ENCODE data around the gene DMKN. TPM values are rescaled to one million over a fixed set of nuclear protein-coding genes. Genes with fewer than 3 reads are reported as not detected.

DMKN gene
- 11.3 and 13.5 TPM in 2 replicates for total RNA-seq

GRCh38 chr19:35513628-35514281 lies at the start of gene DMKN:
DMKN (minus strand) TSS chr19:35513649; CDS start chr19:35513475, 174 bp downstream.

GRCh38 chr19:35545001-35545854 lies 31.8 kb upstream of the DMKN start, which contains the start of gene TMEM147:
TMEM147 (plus strand) TSS chr19:35545626; CDS start chr19:35545740, 114 bp downstream.

GRCh38 chr19:35533201-35533821 lies 19.9 kb upstream of the DMKN start, which contains the start of gene GAPDHS:
GAPDHS (plus strand) TSS chr19:35533456; CDS start chr19:35533528, 72 bp downstream.

GRCh38 chr19:35528218-35529038 lies 15.0 kb upstream of the DMKN start, which contains the start of gene SBSN:
SBSN (minus strand) TSS chr19:35528311; CDS start chr19:35528281, 30 bp downstream.

GRCh38 chr19:35490364-35490763 lies 23.1 kb downstream of the DMKN start, which contains the start of gene KRTDAP:
KRTDAP (minus strand) TSS chr19:35490464; CDS start chr19:35490442, 22 bp downstream.

GRCh38 chr19:35447606-35448469 lies 65.6 kb downstream of the DMKN start, which contains the start of gene FFAR2:
FFAR2 (plus strand) TSS chr19:35448257; CDS start chr19:35449715, 1,458 bp downstream.

Other genes starting within 250 kb of the DMKN start
- 50.1 and 61.5 TPM in 2 replicates for gene USF2, start 244.7 kb downstream of the DMKN start, total RNA-seq
- not detected in 2 replicates for gene HAMP, start 231.1 kb downstream of the DMKN start, total RNA-seq
- gene MAG, start 221.5 kb downstream of the DMKN start, total RNA-seq = not detected in 2 replicates
- under 0.01 TPM in 1 of 2 replicates, not detected in the other for gene CD22, start 184.5 kb downstream of the DMKN start, total RNA-seq
- not detected in 2 replicates for gene FFAR1, start 165.7 kb downstream of the DMKN start, total RNA-seq
- gene FFAR3, start 155.2 kb downstream of the DMKN start, total RNA-seq = not detected in 2 replicates
- not detected in 2 replicates for gene GPR42, start 142.6 kb downstream of the DMKN start, total RNA-seq
- gene FFAR2, start 65.4 kb downstream of the DMKN start, total RNA-seq = not detected in 2 replicates
- gene KRTDAP, start 23.2 kb downstream of the DMKN start, total RNA-seq = not detected in 2 replicates
- gene SBSN, start 14.7 kb upstream of the DMKN start, total RNA-seq = 0.15 TPM in 1 of 2 replicates, not detected in the other
- gene GAPDHS, start 19.8 kb upstream of the DMKN start, total RNA-seq = not detected in 2 replicates
- gene TMEM147, start 32.0 kb upstream of the DMKN start, total RNA-seq = 102 and 106 TPM in 2 replicates
- gene ATP4A, start 50.0 kb upstream of the DMKN start, total RNA-seq = not detected in 2 replicates
- gene PMIS2, start 72.5 kb upstream of the DMKN start, total RNA-seq = not detected in 2 replicates
- 13.7 and 17.0 TPM in 2 replicates for gene HAUS5, start 99.1 kb upstream of the DMKN start, total RNA-seq
- gene RBM42, start 115.4 kb upstream of the DMKN start, total RNA-seq = 99.4 and 108 TPM in 2 replicates
- gene ETV2, start 128.1 kb upstream of the DMKN start, total RNA-seq = 0.89 and 1.5 TPM in 2 replicates
- gene COX6B1, start 134.7 kb upstream of the DMKN start, total RNA-seq = 752 and 847 TPM in 2 replicates
- not detected in 2 replicates for gene UPK1A, start 152.9 kb upstream of the DMKN start, total RNA-seq
- not detected in 2 replicates for gene ZBTB32, start 190.9 kb upstream of the DMKN start, total RNA-seq
- 9.2 and 12.0 TPM in 2 replicates for gene KMT2B, start 204.4 kb upstream of the DMKN start, total RNA-seq
- gene IGFLR1, start 228.8 kb upstream of the DMKN start, total RNA-seq = 19.0 and 26.1 TPM in 2 replicates
- gene U2AF1L4, start 231.8 kb upstream of the DMKN start, total RNA-seq = 7.3 and 15.8 TPM in 2 replicates
- 45.3 and 47.9 TPM in 2 replicates for gene PSENEN, start 232.0 kb upstream of the DMKN start, total RNA-seq
- gene LIN37, start 234.9 kb upstream of the DMKN start, total RNA-seq = 15.3 TPM in 2 replicates
- gene HSPB6, start 243.4 kb upstream of the DMKN start, total RNA-seq = 20.1 and 22.5 TPM in 2 replicates
- 8.1 and 8.5 TPM in 2 replicates for gene PROSER3, start 244.5 kb upstream of the DMKN start, total RNA-seq

Measured in bronchus fibroblast of lung (primary cell).